HepG2 (cell line): ENCODE results near the gene UTS2R. TPM values are rescaled to one million over a fixed set of nuclear protein-coding genes. Genes with fewer than 3 reads are reported as not detected.
A peak's percentile ranks its signal among the peaks of the same experiment; 100 is the strongest.

Source experiments
- ARID3A ChIP-seq: IDR thresholded peaks from 2 replicates; pipeline ENCODE4 v1.6.1; 2012; ENCODE audit warnings: low read depth, low read length, improper control_type of control experiment
- GABPA ChIP-seq, 2 experiments: IDR thresholded peaks; 2 replicates each; pipeline ENCODE4 v1.6.1; 2011 to 2016; ENCODE audit warnings: low read depth in 2 of 2, low read length in 1 of 2, missing biosample characterization in 1 of 2, missing genetic modification characterization in 1 of 2
- HMGA1 ChIP-seq: sonication (generic); formaldehyde crosslinking; conservative IDR thresholded peaks from 2 replicates; pipeline ENCODE4 v1.4.0; 2020; ENCODE audit warnings: missing genetic modification reagents
- HMGXB3 ChIP-seq: sonication (generic); formaldehyde crosslinking; IDR thresholded peaks from 2 replicates; pipeline ENCODE4 v1.4.0; 2020; ENCODE audit warnings: missing genetic modification reagents, borderline replicate concordance
- MED1 ChIP-seq: sonication (generic); formaldehyde crosslinking; IDR thresholded peaks from 2 replicates; pipeline ENCODE4 v1.4.0; 2020; ENCODE audit warnings: missing genetic modification reagents
- SP4 ChIP-seq: sonication (generic); formaldehyde crosslinking; IDR thresholded peaks from 2 replicates; pipeline ENCODE4 v1.8.1; 2023; ENCODE audit warnings: mild to moderate bottlenecking, missing genetic modification reagents
- TFAP4 ChIP-seq: sonication (generic); IDR thresholded peaks from 2 replicates; pipeline ENCODE4 v1.6.1; 2016; ENCODE audit warnings: low read depth, borderline replicate concordance
- ZNF432 ChIP-seq: sonication (generic); formaldehyde crosslinking; IDR thresholded peaks from 2 replicates; pipeline ENCODE4 v1.5.0; 2020; ENCODE audit warnings: missing genetic modification reagents, mild to moderate bottlenecking, borderline replicate concordance
- ZNF644 ChIP-seq: IDR thresholded peaks from 2 replicates; pipeline ENCODE4 v1.6.1; 2016; ENCODE audit warnings: low read depth
- ZNF724P ChIP-seq: sonication (generic); formaldehyde crosslinking; IDR thresholded peaks from 2 replicates; pipeline ENCODE4 v1.8.0; 2022; ENCODE audit warnings: missing genetic modification reagents, borderline replicate concordance
- polyA plus RNA-seq, 8 experiments: library from polyadenylated mRNA; depleted of rRNA in 3 of 8; stranded (reverse) in 7 of 8; unstranded in 1 of 8; fragments of >200 nt; fragmentation: Illumina TruSeq in 4 of 8; extraction: Trizol in 4 of 8; gene quantifications; 2 replicates each; pipeline versions ENCODE4 v1.2.1 to v1.2.3, GENCODE V29; 2011 to 2016; ENCODE audit warnings: low read depth in 4 of 8, missing spikeins in 1 of 8, mixed read lengths in 1 of 8; ENCODE audit not compliant: insufficient read depth in 1 of 8
- total RNA-seq, 5 experiments: library from RNA; depleted of rRNA; stranded (reverse); fragments of >200 nt; fragmentation: Illumina TruSeq; extraction: Trizol; gene quantifications; 2 replicates each; pipeline ENCODE4 v1.2.3, GENCODE V29; 2016; ENCODE audit warnings: low read depth in 1 of 5
- TF ChIP-seq, protein P1 (sequence below): sonication (generic); formaldehyde crosslinking; IDR thresholded peaks from 2 replicates; pipeline ENCODE4 v1.5.1; 2020; ENCODE audit warnings: mild to moderate bottlenecking, moderate library complexity, missing genetic modification reagents
- TF ChIP-seq, protein P2 (sequence below): sonication (generic); formaldehyde crosslinking; IDR thresholded peaks from 2 replicates; pipeline ENCODE4 v1.8.1; 2023; ENCODE audit warnings: missing genetic modification reagents, inconsistent platforms, borderline replicate concordance
- TF ChIP-seq, protein P3 (sequence below): sonication (generic); formaldehyde crosslinking; conservative IDR thresholded peaks from 2 replicates; pipeline ENCODE4 v1.4.0; 2020; ENCODE audit warnings: missing genetic modification reagents
- TF ChIP-seq, protein P4 (sequence below): sonication (generic); formaldehyde crosslinking; IDR thresholded peaks from 2 replicates; pipeline ENCODE4 v1.4.0; 2020; ENCODE audit warnings: missing genetic modification reagents

Gene UTS2R
- total and polyA plus RNA-seq, 2 of the 13 experiments (the other 11 are each of a cell fraction or from before 2014, with no cell fraction given) = 0.13 to 0.15 TPM

- TF ChIP-seq HMGXB3 = peak; percentile 12; the same call in 1 of the 2 replicates
- TF ChIP-seq, protein P1, sequence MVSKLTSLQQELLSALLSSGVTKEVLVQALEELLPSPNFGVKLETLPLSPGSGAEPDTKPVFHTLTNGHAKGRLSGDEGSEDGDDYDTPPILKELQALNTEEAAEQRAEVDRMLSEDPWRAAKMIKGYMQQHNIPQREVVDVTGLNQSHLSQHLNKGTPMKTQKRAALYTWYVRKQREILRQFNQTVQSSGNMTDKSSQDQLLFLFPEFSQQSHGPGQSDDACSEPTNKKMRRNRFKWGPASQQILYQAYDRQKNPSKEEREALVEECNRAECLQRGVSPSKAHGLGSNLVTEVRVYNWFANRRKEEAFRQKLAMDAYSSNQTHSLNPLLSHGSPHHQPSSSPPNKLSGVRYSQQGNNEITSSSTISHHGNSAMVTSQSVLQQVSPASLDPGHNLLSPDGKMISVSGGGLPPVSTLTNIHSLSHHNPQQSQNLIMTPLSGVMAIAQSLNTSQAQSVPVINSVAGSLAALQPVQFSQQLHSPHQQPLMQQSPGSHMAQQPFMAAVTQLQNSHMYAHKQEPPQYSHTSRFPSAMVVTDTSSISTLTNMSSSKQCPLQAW (CRISPR knock-in tag) = peak; percentile 96
- no peak for TF ChIP-seq ZNF644 (CRISPR knock-in tag)
- no peak for TF ChIP-seq ZNF432 (CRISPR knock-in tag)
- TF ChIP-seq ZNF724P = no peak; the same call in 1 of the 2 replicates
- peak; percentile 87 for TF ChIP-seq MED1 (CRISPR knock-in tag)
- TF ChIP-seq, protein P2, sequence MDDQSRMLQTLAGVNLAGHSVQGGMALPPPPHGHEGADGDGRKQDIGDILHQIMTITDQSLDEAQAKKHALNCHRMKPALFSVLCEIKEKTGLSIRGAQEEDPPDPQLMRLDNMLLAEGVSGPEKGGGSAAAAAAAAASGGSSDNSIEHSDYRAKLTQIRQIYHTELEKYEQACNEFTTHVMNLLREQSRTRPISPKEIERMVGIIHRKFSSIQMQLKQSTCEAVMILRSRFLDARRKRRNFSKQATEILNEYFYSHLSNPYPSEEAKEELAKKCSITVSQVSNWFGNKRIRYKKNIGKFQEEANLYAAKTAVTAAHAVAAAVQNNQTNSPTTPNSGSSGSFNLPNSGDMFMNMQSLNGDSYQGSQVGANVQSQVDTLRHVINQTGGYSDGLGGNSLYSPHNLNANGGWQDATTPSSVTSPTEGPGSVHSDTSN (CRISPR knock-in tag) = no peak
- TF ChIP-seq, protein P3, sequence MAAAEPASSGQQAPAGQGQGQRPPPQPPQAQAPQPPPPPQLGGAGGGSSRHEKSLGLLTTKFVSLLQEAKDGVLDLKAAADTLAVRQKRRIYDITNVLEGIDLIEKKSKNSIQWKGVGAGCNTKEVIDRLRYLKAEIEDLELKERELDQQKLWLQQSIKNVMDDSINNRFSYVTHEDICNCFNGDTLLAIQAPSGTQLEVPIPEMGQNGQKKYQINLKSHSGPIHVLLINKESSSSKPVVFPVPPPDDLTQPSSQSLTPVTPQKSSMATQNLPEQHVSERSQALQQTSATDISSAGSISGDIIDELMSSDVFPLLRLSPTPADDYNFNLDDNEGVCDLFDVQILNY (CRISPR knock-in tag) = no peak; the same call in 1 of the 2 replicates
- no peak for TF ChIP-seq GABPA (IDR thresholded peaks at IDR 0.05; ENCODE audit: low read depth, low read length)
- TF ChIP-seq GABPA (CRISPR knock-in tag; IDR thresholded peaks at IDR 0.05; ENCODE audit: low read depth) = no peak
- TF ChIP-seq HMGA1 (CRISPR knock-in tag) = no peak
- TF ChIP-seq, protein P4, sequence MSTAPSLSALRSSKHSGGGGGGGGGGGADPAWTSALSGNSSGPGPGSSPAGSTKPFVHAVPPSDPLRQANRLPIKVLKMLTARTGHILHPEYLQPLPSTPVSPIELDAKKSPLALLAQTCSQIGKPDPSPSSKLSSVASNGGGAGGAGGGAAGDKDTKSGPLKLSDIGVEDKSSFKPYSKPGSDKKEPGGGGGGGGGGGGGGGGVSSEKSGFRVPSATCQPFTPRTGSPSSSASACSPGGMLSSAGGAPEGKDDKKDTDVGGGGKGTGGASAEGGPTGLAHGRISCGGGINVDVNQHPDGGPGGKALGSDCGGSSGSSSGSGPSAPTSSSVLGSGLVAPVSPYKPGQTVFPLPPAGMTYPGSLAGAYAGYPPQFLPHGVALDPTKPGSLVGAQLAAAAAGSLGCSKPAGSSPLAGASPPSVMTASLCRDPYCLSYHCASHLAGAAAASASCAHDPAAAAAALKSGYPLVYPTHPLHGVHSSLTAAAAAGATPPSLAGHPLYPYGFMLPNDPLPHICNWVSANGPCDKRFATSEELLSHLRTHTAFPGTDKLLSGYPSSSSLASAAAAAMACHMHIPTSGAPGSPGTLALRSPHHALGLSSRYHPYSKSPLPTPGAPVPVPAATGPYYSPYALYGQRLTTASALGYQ (CRISPR knock-in tag) = peak; percentile 65
- no peak for TF ChIP-seq ARID3A
- TF ChIP-seq SP4 (CRISPR knock-in tag) = peak; percentile 79
- TF ChIP-seq TFAP4 = peak; percentile 81; the same call in 1 of the 2 replicates
Measured at GRCh38 chr17:82325286-82326180, 46.0 kb upstream of the UTS2R start (continued).
